Stomach (tissue), 4 donors: Measurements from ENCODE around the gene DIAPH2.

Source experiments
- EP300 ChIP-seq: sonication (generic); formaldehyde crosslinking; IDR thresholded peaks from one replicate; pipeline ENCODE4 v1.6.1; 2017; ENCODE audit warnings: antibody characterized with exemption
- POLR2A ChIP-seq, 4 donors: fragments of 450-650 bp; IDR thresholded peaks; one replicate each; pipeline ENCODE4 v1.6.1; 2016; ENCODE audit warnings: antibody characterized with exemption in 4 of 4, control low read depth in 2 of 4, mild to moderate bottlenecking in 1 of 4, moderate library complexity in 1 of 4
- POLR2AphosphoS5 ChIP-seq, 3 donors: sonication (generic); formaldehyde crosslinking; IDR thresholded peaks; one replicate each; pipeline ENCODE4 v1.6.1; 2016; ENCODE audit warnings: antibody characterized with exemption in 3 of 3
- TF ChIP-seq, protein P1 (sequence below), 7 experiments: fragments of 450-650 bp in 4 of 7; fragments of 200-600 bp in 3 of 7; sonication (generic) in 3 of 7; IDR thresholded peaks; one replicate each; pipeline ENCODE4 v1.5.1; 2016 to 2019; ENCODE audit warnings: antibody characterized with exemption in 7 of 7, control low read depth in 2 of 7, mild to moderate bottlenecking in 1 of 7

DNA sequence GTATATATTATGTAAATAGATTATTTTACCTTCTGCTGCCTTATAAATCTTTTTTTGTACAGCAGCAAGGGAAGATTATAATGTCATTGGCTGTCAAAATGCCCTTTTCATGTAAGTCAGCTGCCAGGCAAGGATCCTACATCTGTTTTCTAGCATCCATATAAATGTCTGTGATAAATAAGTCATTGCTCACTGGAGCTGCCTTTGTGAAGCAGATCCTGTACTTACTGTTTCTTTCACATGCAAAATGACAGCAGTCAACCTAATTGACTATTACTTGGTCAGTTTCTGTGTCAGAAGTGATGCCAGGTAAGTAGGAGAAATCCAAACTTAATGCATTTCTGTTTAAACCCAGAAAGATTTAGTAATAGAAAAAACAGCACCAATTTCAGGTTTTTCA lies 819.8 kb downstream of the DIAPH2 start:
- TF ChIP-seq, protein P1, sequence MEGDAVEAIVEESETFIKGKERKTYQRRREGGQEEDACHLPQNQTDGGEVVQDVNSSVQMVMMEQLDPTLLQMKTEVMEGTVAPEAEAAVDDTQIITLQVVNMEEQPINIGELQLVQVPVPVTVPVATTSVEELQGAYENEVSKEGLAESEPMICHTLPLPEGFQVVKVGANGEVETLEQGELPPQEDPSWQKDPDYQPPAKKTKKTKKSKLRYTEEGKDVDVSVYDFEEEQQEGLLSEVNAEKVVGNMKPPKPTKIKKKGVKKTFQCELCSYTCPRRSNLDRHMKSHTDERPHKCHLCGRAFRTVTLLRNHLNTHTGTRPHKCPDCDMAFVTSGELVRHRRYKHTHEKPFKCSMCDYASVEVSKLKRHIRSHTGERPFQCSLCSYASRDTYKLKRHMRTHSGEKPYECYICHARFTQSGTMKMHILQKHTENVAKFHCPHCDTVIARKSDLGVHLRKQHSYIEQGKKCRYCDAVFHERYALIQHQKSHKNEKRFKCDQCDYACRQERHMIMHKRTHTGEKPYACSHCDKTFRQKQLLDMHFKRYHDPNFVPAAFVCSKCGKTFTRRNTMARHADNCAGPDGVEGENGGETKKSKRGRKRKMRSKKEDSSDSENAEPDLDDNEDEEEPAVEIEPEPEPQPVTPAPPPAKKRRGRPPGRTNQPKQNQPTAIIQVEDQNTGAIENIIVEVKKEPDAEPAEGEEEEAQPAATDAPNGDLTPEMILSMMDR (IDR thresholded peaks at IDR 0.05), result no peak
- TF ChIP-seq EP300 (no peak), POLR2AphosphoS5 (IDR thresholded peaks at IDR 0.05) (no peak), POLR2A (IDR thresholded peaks at IDR 0.05) (no peak)
